K562 (cell line): Measurements from ENCODE around the gene RAB14. TPM values are rescaled to one million over a fixed set of nuclear protein-coding genes. Genes with fewer than 3 reads are reported as not detected.

Source experiments
- ARID2 ChIP-seq: fragments of 450-650 bp; IDR thresholded peaks from 2 replicates; pipeline ENCODE4 v1.6.1; 2017; ENCODE audit warnings: antibody characterized with exemption, mild to moderate bottlenecking
- BACH1 ChIP-seq: fragments of 200-800 bp; sonication (Bioruptor generic); IDR thresholded peaks from 2 replicates; pipeline ENCODE4 v1.6.1; 2016; ENCODE audit warnings: missing genetic modification characterization, missing compliant biosample characterization
- CXXC5 ChIP-seq: fragments of 250-450 bp; sonication (Bioruptor Pico); IDR thresholded peaks from 2 replicates; pipeline ENCODE4 v1.8.0; 2022; ENCODE audit warnings: inconsistent platforms, mild to moderate bottlenecking, moderate library complexity
- FUS ChIP-seq: fragments of 200-400 bp; formaldehyde crosslinking; optimal IDR thresholded peaks from 2 replicates; pipeline ENCODE3; 2017; ENCODE audit warnings: low read depth, low read length
- ILF3 ChIP-seq: fragments of 450-650 bp; IDR thresholded peaks from 2 replicates; pipeline ENCODE4 v1.6.1; 2018; ENCODE audit warnings: antibody characterized with exemption, mild to moderate bottlenecking, moderate library complexity, borderline replicate concordance
- L3MBTL2 ChIP-seq: fragments of 450-650 bp; IDR thresholded peaks from 2 replicates; pipeline ENCODE4 v1.6.1; 2016; ENCODE audit warnings: mild to moderate bottlenecking, moderate library complexity
- MAFK ChIP-seq: IDR thresholded peaks from 2 replicates; pipeline ENCODE4 v1.6.1; 2011; ENCODE audit warnings: low read length, improper control_type of control experiment
- NFXL1 ChIP-seq: fragments of 450-650 bp; formaldehyde crosslinking; IDR thresholded peaks from 2 replicates; pipeline ENCODE4 v1.4.0; 2021; ENCODE audit warnings: mild to moderate bottlenecking
- PKNOX1 ChIP-seq: fragments of 450-650 bp; IDR thresholded peaks from 2 replicates; pipeline ENCODE4 v1.6.1; 2016
- POLR2B ChIP-seq: fragments of 450-650 bp; IDR thresholded peaks from 2 replicates; pipeline ENCODE4 v1.6.1; 2018; ENCODE audit warnings: low read depth; ENCODE audit not compliant: partially characterized antibody
- SMAD1 ChIP-seq: fragments of 150-350 bp; IDR thresholded peaks from 2 replicates; pipeline ENCODE4 v1.6.1; 2014; ENCODE audit warnings: low read length, low read depth; ENCODE audit not compliant: partially characterized antibody
- STAG1 ChIP-seq: sonication (generic); formaldehyde crosslinking; IDR thresholded peaks from 2 replicates; pipeline ENCODE4 v1.5.0; 2020; ENCODE audit warnings: missing genetic modification reagents, borderline replicate concordance
- TCF3 ChIP-seq: sonication (generic); formaldehyde crosslinking; IDR thresholded peaks from 2 replicates; pipeline ENCODE4 v1.4.0; 2020; ENCODE audit warnings: mild to moderate bottlenecking, missing genetic modification reagents
- ZHX1 ChIP-seq: fragments of 150-350 bp; conservative IDR thresholded peaks from 2 replicates; pipeline ENCODE4 v1.6.1; 2014; ENCODE audit warnings: low read length
- ZNF133 ChIP-seq: fragments of 250-450 bp; sonication (Bioruptor Pico); IDR thresholded peaks from 2 replicates; pipeline ENCODE4 v1.4.0; 2020; ENCODE audit warnings: mild to moderate bottlenecking
- ZNF239 ChIP-seq: fragments of 250-450 bp; sonication (Bioruptor Pico); IDR thresholded peaks from 2 replicates; pipeline ENCODE4 v1.4.0; 2020; ENCODE audit warnings: mild to moderate bottlenecking
- ZNF282 ChIP-seq: sonication (generic); formaldehyde crosslinking; IDR thresholded peaks from 2 replicates; pipeline ENCODE4 v1.8.1; 2023; ENCODE audit warnings: missing genetic modification reagents
- ZNF316 ChIP-seq: fragments of 450-650 bp; IDR thresholded peaks from 2 replicates; pipeline ENCODE4 v1.6.1; 2016
- ZNF354B ChIP-seq: fragments of 250-450 bp; sonication (Bioruptor Pico); IDR thresholded peaks from 2 replicates; pipeline ENCODE4 v1.4.0; 2020
- ZNF57 ChIP-seq: fragments of 450-650 bp; formaldehyde crosslinking; IDR thresholded peaks from 2 replicates; pipeline ENCODE4 v1.4.0; 2020; ENCODE audit warnings: mild to moderate bottlenecking, moderate library complexity
- ZNF592 ChIP-seq: fragments of 450-650 bp; IDR thresholded peaks from 2 replicates; pipeline ENCODE4 v1.6.1; 2017; ENCODE audit warnings: antibody characterized with exemption, mild to moderate bottlenecking
- ZNF79 ChIP-seq: fragments of 250-450 bp; sonication (Bioruptor Pico); IDR thresholded peaks from 2 replicates; pipeline ENCODE4 v1.4.0; 2020; ENCODE audit warnings: low read depth, mild to moderate bottlenecking, moderate library complexity
- polyA plus RNA-seq, 8 experiments: library from polyadenylated mRNA; depleted of rRNA in 4 of 8; stranded (reverse) in 5 of 8; unstranded in 3 of 8; fragments of >200 nt; fragmentation: Nextera tagmentation in 2 of 8; fragmentation: Illumina TruSeq in 1 of 8; extraction: Ambion mirVana in 2 of 8; extraction: Trizol in 1 of 8; gene quantifications; 2 replicates each; pipeline versions ENCODE4 v1.2.1 to v1.2.3, GENCODE V29; 2011 to 2014; ENCODE audit warnings: inconsistent platforms in 1 of 8, missing spikeins in 1 of 8
- total RNA-seq, 7 experiments: library from RNA; depleted of rRNA in 6 of 7; stranded (reverse); fragments of >200 nt in 6 of 7; fragmentation: Illumina TruSeq in 2 of 7; extraction: Trizol in 2 of 7; gene quantifications; 2 replicates each; pipeline versions ENCODE4 v1.2.1 to v1.2.3, GENCODE V29; 2011 to 2021; ENCODE audit warnings: low replicate concordance in 1 of 7
- TF ChIP-seq, protein P1 (sequence below): fragments of 450-650 bp; IDR thresholded peaks from 2 replicates; pipeline ENCODE4 v1.6.1; 2016; ENCODE audit warnings: borderline replicate concordance

Gene RAB14
- total and polyA plus RNA-seq, 9 of the 15 experiments (the other 6 are each of a cell fraction or from before 2014, with no cell fraction given): 10.3 to 41.8 (median 20.9) TPM

DNA sequence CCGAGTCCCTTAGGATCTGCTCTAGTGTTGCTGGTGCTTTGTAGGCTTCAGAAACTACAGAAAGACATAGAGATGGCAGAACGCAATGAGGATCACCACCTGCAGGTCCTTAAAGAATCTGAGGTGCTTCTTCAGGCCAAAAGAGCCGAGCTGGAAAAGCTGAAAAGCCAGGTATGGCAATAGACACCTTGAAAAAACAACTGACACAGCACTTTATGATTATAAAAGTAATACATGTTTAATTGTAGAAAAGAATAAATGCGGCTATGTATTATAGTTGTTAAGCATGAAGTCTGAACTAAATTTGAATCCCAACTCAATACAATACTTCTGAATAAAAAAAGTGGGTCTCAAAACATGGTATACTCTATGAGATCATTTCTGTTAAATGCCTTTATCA is 43.7 kb downstream of the RAB14 start (continued):
- TF ChIP-seq ZNF592: no peak
- no peak for TF ChIP-seq SMAD1
- TF ChIP-seq TCF3: no peak
- no peak for TF ChIP-seq NFXL1 (CRISPR knock-in tag)
- no peak for TF ChIP-seq BACH1 (tag)
- no peak for TF ChIP-seq STAG1 (CRISPR knock-in tag)
- no peak for TF ChIP-seq ILF3
- TF ChIP-seq ZNF282 (CRISPR knock-in tag): no peak
- no peak for TF ChIP-seq ZNF79 (CRISPR knock-in tag)
- TF ChIP-seq ZNF239 (CRISPR knock-in tag): no peak
- TF ChIP-seq PKNOX1: no peak
- no peak for TF ChIP-seq ZNF354B (CRISPR knock-in tag)
- TF ChIP-seq ZNF57 (CRISPR knock-in tag): no peak
- TF ChIP-seq L3MBTL2: no peak
- TF ChIP-seq, protein P1, sequence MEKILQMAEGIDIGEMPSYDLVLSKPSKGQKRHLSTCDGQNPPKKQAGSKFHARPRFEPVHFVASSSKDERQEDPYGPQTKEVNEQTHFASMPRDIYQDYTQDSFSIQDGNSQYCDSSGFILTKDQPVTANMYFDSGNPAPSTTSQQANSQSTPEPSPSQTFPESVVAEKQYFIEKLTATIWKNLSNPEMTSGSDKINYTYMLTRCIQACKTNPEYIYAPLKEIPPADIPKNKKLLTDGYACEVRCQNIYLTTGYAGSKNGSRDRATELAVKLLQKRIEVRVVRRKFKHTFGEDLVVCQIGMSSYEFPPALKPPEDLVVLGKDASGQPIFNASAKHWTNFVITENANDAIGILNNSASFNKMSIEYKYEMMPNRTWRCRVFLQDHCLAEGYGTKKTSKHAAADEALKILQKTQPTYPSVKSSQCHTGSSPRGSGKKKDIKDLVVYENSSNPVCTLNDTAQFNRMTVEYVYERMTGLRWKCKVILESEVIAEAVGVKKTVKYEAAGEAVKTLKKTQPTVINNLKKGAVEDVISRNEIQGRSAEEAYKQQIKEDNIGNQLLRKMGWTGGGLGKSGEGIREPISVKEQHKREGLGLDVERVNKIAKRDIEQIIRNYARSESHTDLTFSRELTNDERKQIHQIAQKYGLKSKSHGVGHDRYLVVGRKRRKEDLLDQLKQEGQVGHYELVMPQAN: no peak
- TF ChIP-seq POLR2B: no peak
- TF ChIP-seq CXXC5 (CRISPR knock-in tag): no peak
- TF ChIP-seq ARID2: no peak
- TF ChIP-seq ZHX1: no peak
- no peak for TF ChIP-seq FUS
- no peak for TF ChIP-seq ZNF133 (CRISPR knock-in tag)
- TF ChIP-seq MAFK: peak; percentile 53; the same call in 1 of the 2 replicates
- peak; percentile 83 for TF ChIP-seq ZNF316
